Measurements from ENCODE around the gene JAML. TPM values are rescaled to one million over a fixed set of nuclear protein-coding genes. Genes with fewer than 3 reads are reported as not detected.

Gene JAML
- total and polyA plus RNA-seq, 2 of the 13 experiments (the other 11 are each of a cell fraction or from before 2014, with no cell fraction given), result 2.0 to 3.3 TPM

GRCh38 chr11:118145285-118146227 lies 79.3 kb downstream of the JAML start (continued):
- TF ChIP-seq, protein P1, sequence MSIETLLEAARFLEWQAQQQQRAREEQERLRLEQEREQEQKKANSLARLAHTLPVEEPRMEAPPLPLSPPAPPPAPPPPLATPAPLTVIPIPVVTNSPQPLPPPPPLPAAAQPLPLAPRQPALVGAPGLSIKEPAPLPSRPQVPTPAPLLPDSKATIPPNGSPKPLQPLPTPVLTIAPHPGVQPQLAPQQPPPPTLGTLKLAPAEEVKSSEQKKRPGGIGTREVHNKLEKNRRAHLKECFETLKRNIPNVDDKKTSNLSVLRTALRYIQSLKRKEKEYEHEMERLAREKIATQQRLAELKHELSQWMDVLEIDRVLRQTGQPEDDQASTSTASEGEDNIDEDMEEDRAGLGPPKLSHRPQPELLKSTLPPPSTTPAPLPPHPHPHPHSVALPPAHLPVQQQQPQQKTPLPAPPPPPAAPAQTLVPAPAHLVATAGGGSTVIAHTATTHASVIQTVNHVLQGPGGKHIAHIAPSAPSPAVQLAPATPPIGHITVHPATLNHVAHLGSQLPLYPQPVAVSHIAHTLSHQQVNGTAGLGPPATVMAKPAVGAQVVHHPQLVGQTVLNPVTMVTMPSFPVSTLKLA (IDR thresholded peaks at IDR 0.05), result no peak
- TF ChIP-seq ETV5 (CRISPR knock-in tag; IDR thresholded peaks at IDR 0.05; ENCODE audit: borderline replicate concordance) (0 out of 2 replicates have a peak, but pooled peaks have one; percentile 12), KLF12 (CRISPR knock-in tag; IDR thresholded peaks at IDR 0.05; ENCODE audit: borderline replicate concordance) (peak; percentile 74; the same call in 1 of the 2 replicates), ZSCAN22 (CRISPR knock-in tag; IDR thresholded peaks at IDR 0.05) (no peak), BCL6 (CRISPR knock-in tag; IDR thresholded peaks at IDR 0.05) (peak; percentile 17; the same call in 1 of the 2 replicates), ZNF572 (CRISPR knock-in tag; IDR thresholded peaks at IDR 0.05) (peak; percentile 91; the same call in 1 of the 2 replicates), LRRFIP1 (CRISPR knock-in tag; conservative IDR thresholded peaks at IDR 0.05) (no peak), TCF7L2 (IDR thresholded peaks at IDR 0.05; ENCODE audit: low read depth, low read length) (no peak), FLYWCH1 (CRISPR knock-in tag; IDR thresholded peaks at IDR 0.05) (no peak; the same call in 1 of the 2 replicates), KLF9 (CRISPR knock-in tag; IDR thresholded peaks at IDR 0.05; ENCODE audit: low read depth) (no peak), CHD2 (IDR thresholded peaks at IDR 0.05; ENCODE audit: low read depth, low read length) (no peak), AGO2 (optimal IDR thresholded peaks at IDR 0.05; ENCODE audit: low read depth, low read length) (no peak), FOSL2 (CRISPR knock-in tag; IDR thresholded peaks at IDR 0.05) (peak; percentile 34), NR3C1 (CRISPR knock-in tag; IDR thresholded peaks at IDR 0.05) (no peak), TRIM24 (CRISPR knock-in tag; IDR thresholded peaks at IDR 0.05) (no peak), ATF5 (CRISPR knock-in tag; IDR thresholded peaks at IDR 0.05; ENCODE audit: low read depth) (no peak), TAF1 (CRISPR knock-in tag; IDR thresholded peaks at IDR 0.05) (peak; percentile 25; the same call in 1 of the 2 replicates), KDM1A (CRISPR knock-in tag; IDR thresholded peaks at IDR 0.05) (no peak)
- TF ChIP-seq, protein P2, sequence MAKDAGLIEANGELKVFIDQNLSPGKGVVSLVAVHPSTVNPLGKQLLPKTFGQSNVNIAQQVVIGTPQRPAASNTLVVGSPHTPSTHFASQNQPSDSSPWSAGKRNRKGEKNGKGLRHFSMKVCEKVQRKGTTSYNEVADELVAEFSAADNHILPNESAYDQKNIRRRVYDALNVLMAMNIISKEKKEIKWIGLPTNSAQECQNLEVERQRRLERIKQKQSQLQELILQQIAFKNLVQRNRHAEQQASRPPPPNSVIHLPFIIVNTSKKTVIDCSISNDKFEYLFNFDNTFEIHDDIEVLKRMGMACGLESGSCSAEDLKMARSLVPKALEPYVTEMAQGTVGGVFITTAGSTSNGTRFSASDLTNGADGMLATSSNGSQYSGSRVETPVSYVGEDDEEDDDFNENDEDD (CRISPR knock-in tag; IDR thresholded peaks at IDR 0.05; ENCODE audit: borderline replicate concordance), result 0 out of 2 replicates have a peak, but pooled peaks have one; percentile 26
- TF ChIP-seq, protein P3, sequence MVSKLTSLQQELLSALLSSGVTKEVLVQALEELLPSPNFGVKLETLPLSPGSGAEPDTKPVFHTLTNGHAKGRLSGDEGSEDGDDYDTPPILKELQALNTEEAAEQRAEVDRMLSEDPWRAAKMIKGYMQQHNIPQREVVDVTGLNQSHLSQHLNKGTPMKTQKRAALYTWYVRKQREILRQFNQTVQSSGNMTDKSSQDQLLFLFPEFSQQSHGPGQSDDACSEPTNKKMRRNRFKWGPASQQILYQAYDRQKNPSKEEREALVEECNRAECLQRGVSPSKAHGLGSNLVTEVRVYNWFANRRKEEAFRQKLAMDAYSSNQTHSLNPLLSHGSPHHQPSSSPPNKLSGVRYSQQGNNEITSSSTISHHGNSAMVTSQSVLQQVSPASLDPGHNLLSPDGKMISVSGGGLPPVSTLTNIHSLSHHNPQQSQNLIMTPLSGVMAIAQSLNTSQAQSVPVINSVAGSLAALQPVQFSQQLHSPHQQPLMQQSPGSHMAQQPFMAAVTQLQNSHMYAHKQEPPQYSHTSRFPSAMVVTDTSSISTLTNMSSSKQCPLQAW (CRISPR knock-in tag; IDR thresholded peaks at IDR 0.05), result peak; percentile 80
- TF ChIP-seq, protein P4, sequence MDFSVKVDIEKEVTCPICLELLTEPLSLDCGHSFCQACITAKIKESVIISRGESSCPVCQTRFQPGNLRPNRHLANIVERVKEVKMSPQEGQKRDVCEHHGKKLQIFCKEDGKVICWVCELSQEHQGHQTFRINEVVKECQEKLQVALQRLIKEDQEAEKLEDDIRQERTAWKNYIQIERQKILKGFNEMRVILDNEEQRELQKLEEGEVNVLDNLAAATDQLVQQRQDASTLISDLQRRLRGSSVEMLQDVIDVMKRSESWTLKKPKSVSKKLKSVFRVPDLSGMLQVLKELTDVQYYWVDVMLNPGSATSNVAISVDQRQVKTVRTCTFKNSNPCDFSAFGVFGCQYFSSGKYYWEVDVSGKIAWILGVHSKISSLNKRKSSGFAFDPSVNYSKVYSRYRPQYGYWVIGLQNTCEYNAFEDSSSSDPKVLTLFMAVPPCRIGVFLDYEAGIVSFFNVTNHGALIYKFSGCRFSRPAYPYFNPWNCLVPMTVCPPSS (IDR thresholded peaks at IDR 0.05), result no peak
